NCI-H510A treated with DMSO at 0.1 percent for 48 hours (cell line): ENCODE measurements around the gene SGMS1.
"Not testable (repeated sequence)": the region's sequence is repeated elsewhere in the genome, so short reads cannot be mapped to it uniquely, and the experiment has no call there.

Experiments
- DNase-seq: peaks from one replicate; lab custom pipeline; 2025; lab: John Stamatoyannopoulos, UW

Gene SGMS1

GRCh38 chr10:50299948-50300669 is 323.6 kb downstream of the SGMS1 start:
- DNase-seq: no peak

- no peak for DNase-seq
Measured at GRCh38 chr10:50295367-50295766, 328.4 kb downstream of the SGMS1 start.

GRCh38 chr10:50294582-50294981 is 329.2 kb downstream of the SGMS1 start:
- no peak for DNase-seq

- no peak for DNase-seq
Measured at GRCh38 chr10:50293513-50294313, 330.0 kb downstream of the SGMS1 start.

- no peak for DNase-seq
Measured at GRCh38 chr10:50291261-50291850, 332.4 kb downstream of the SGMS1 start.

- DNase-seq: no peak
Measured at GRCh38 chr10:50289196-50289595, 334.6 kb downstream of the SGMS1 start.

- DNase-seq: no peak
Measured at GRCh38 chr10:50286996-50287803, 336.6 kb downstream of the SGMS1 start.

- DNase-seq: no peak
Measured at GRCh38 chr10:50286517-50286916, 337.2 kb downstream of the SGMS1 start.

- DNase-seq: no peak
Measured at GRCh38 chr10:50281967-50282522, 341.7 kb downstream of the SGMS1 start.

GRCh38 chr10:50281210-50281966 is 342.4 kb downstream of the SGMS1 start:
- no peak for DNase-seq

- DNase-seq: no peak
Measured at GRCh38 chr10:50280049-50280841, 343.5 kb downstream of the SGMS1 start.

GRCh38 chr10:50279489-50279888 is 344.3 kb downstream of the SGMS1 start:
- DNase-seq: no peak

GRCh38 chr10:50275650-50276235 is 348.0 kb downstream of the SGMS1 start:
- DNase-seq: no peak

GRCh38 chr10:50272531-50272930 is 351.2 kb downstream of the SGMS1 start:
- DNase-seq: no peak

- no peak for DNase-seq
Measured at GRCh38 chr10:50271564-50272250, 352.0 kb downstream of the SGMS1 start.

- not testable (repeated sequence) for DNase-seq
Measured at GRCh38 chr10:50267877-50268276, 355.9 kb downstream of the SGMS1 start.

GRCh38 chr10:50262625-50263024 is 361.1 kb downstream of the SGMS1 start:
- not testable (repeated sequence) for DNase-seq

GRCh38 chr10:50260791-50261281 is 362.9 kb downstream of the SGMS1 start:
- no peak for DNase-seq
